H9 (cell line): Measurements from ENCODE around the gene PNMA8C. TPM values are rescaled to one million over a fixed set of nuclear protein-coding genes. Genes with fewer than 3 reads are reported as not detected.

Source experiments
- DNase-seq: peaks from one replicate; pipeline ENCODE4 v3.0.0-alpha.2; 2017
- H2AFZ ChIP-seq: one replicate; pipeline ENCODE4 v1.6.1; 2013; ENCODE audit warnings: mild to moderate bottlenecking, low read length, control low read depth, moderate library complexity
- H2AK5ac ChIP-seq: 2 replicates; pipeline ENCODE4 v1.6.1; 2013; ENCODE audit warnings: low read length, control low read depth, mixed read lengths; ENCODE audit not compliant: insufficient read length
- H2BK120ac ChIP-seq: one replicate; pipeline ENCODE4 v1.6.1; 2013; ENCODE audit warnings: low read depth, mild to moderate bottlenecking, low read length, control low read depth, inconsistent platforms; ENCODE audit not compliant: poor library complexity, severe bottlenecking
- H2BK12ac ChIP-seq: 2 replicates; pipeline ENCODE4 v1.6.1; 2013; ENCODE audit warnings: low read length, control low read depth, mixed read lengths, low read depth; ENCODE audit not compliant: insufficient read length
- H2BK15ac ChIP-seq: 2 replicates; pipeline ENCODE4 v1.6.1; 2013; ENCODE audit warnings: low read depth, low read length, control low read depth
- H2BK20ac ChIP-seq: one replicate; pipeline ENCODE4 v1.6.1; 2013; ENCODE audit warnings: low read depth, mild to moderate bottlenecking, low read length, control low read depth, inconsistent platforms; ENCODE audit not compliant: poor library complexity, severe bottlenecking
- H2BK5ac ChIP-seq: 2 replicates; pipeline ENCODE4 v1.6.1; 2013; ENCODE audit warnings: low read length, control low read depth, mixed read lengths; ENCODE audit not compliant: insufficient read length
- H3K14ac ChIP-seq: 2 replicates; pipeline ENCODE4 v1.6.1; 2013; ENCODE audit warnings: low read length, control low read depth; ENCODE audit not compliant: insufficient read depth
- H3K18ac ChIP-seq: 2 replicates; pipeline ENCODE4 v1.6.1; 2013; ENCODE audit warnings: low read depth, mild to moderate bottlenecking, mixed read lengths, low read length, control low read depth; ENCODE audit not compliant: insufficient read length
- H3K23ac ChIP-seq: 2 replicates; pipeline ENCODE4 v1.6.1; 2013; ENCODE audit warnings: low read length, control low read depth, mixed read lengths, low read depth; ENCODE audit not compliant: insufficient read length
- H3K23me2 ChIP-seq: 2 replicates; pipeline ENCODE4 v1.6.1; 2013; ENCODE audit warnings: low read depth, mild to moderate bottlenecking, mixed read lengths, low read length, control low read depth; ENCODE audit not compliant: insufficient read length, poor library complexity, severe bottlenecking
- H3K27ac ChIP-seq: 2 replicates; pipeline ENCODE4 v1.5.1; 2013; ENCODE audit warnings: low read length, control low read depth, mixed read lengths, low read depth; ENCODE audit not compliant: insufficient read length
- H3K27me3 ChIP-seq: 2 replicates; pipeline ENCODE4 v1.6.1; 2013; ENCODE audit warnings: low read length, control low read depth, inconsistent platforms; ENCODE audit not compliant: insufficient read depth
- H3K4ac ChIP-seq: 2 replicates; pipeline ENCODE4 v1.6.1; 2013; ENCODE audit warnings: low read depth, mild to moderate bottlenecking, control low read depth, inconsistent platforms, low read length, moderate library complexity
- H3K4me1 ChIP-seq: 2 replicates; pipeline ENCODE4 v1.6.1; 2013; ENCODE audit warnings: low read length, control low read depth, inconsistent platforms; ENCODE audit not compliant: insufficient read depth
- H3K4me2 ChIP-seq: 2 replicates; pipeline ENCODE4 v1.6.1; 2013; ENCODE audit warnings: low read length, control low read depth, mixed read lengths; ENCODE audit not compliant: insufficient read length, insufficient read depth
- H3K56ac ChIP-seq: 2 replicates; pipeline ENCODE4 v1.6.1; 2013; ENCODE audit warnings: low read depth, mild to moderate bottlenecking, mixed read lengths, low read length, control low read depth; ENCODE audit not compliant: insufficient read length
- H3K79me1 ChIP-seq: 2 replicates; pipeline ENCODE4 v1.6.1; 2013; ENCODE audit warnings: low read depth, mild to moderate bottlenecking, moderate library complexity, low read length, control low read depth, inconsistent platforms; ENCODE audit not compliant: insufficient read depth, poor library complexity, severe bottlenecking
- H3K79me2 ChIP-seq: 2 replicates; pipeline ENCODE4 v1.6.1; 2013; ENCODE audit warnings: low read length, control low read depth, inconsistent platforms; ENCODE audit not compliant: insufficient read depth
- H3K9ac ChIP-seq: 2 replicates; pipeline ENCODE4 v1.6.1; 2013; ENCODE audit warnings: low read length, control low read depth, mixed read lengths; ENCODE audit not compliant: insufficient read length; ENCODE audit errors: extremely low read depth
- H3K9me3 ChIP-seq: one replicate; pipeline ENCODE4 v1.6.1; 2013; ENCODE audit warnings: low read depth, low read length, inconsistent platforms; ENCODE audit not compliant: control insufficient read depth
- H3T11ph ChIP-seq: one replicate; pipeline ENCODE4 v1.6.1; 2013; ENCODE audit warnings: mild to moderate bottlenecking, low read length, control low read depth, inconsistent platforms
- H4K20me1 ChIP-seq: one replicate; pipeline ENCODE4 v1.6.1; 2013; ENCODE audit not compliant: control insufficient read depth, insufficient read length, insufficient read depth
- H4K5ac ChIP-seq: 2 replicates; pipeline ENCODE4 v1.6.1; 2013; ENCODE audit warnings: low read depth, mild to moderate bottlenecking, mixed read lengths, low read length, control low read depth; ENCODE audit not compliant: insufficient read length
- H4K8ac ChIP-seq: replicated peaks from 2 replicates; pipeline ENCODE4 v1.6.1; 2013; ENCODE audit warnings: low read length, control low read depth, mixed read lengths, low read depth; ENCODE audit not compliant: insufficient read length
- H4K91ac ChIP-seq: 2 replicates; pipeline ENCODE4 v1.6.1; 2013; ENCODE audit warnings: low read depth, mild to moderate bottlenecking, moderate library complexity, mixed read lengths, low read length, control low read depth; ENCODE audit not compliant: insufficient read length
- H3K27ac Mint-ChIP-seq, 3 experiments: 2 replicates in 2 of 3; 3 replicates in 1 of 3; pipeline ENCODE4 v1.8.0; 2020 to 2021; ENCODE audit warnings: mixed read lengths in 3 of 3, mild to moderate bottlenecking in 1 of 3, moderate library complexity in 1 of 3
- H3K27me3 Mint-ChIP-seq: 2 replicates; pipeline ENCODE4 v1.8.0; 2021; ENCODE audit warnings: low read depth, mild to moderate bottlenecking, moderate library complexity, mixed read lengths
- H3K36me3 Mint-ChIP-seq, 3 experiments: 2 replicates in 2 of 3; 3 replicates in 1 of 3; pipeline ENCODE4 v1.8.0; 2020 to 2021; ENCODE audit warnings: low read depth in 3 of 3, mixed read lengths in 3 of 3; ENCODE audit not compliant: insufficient read depth in 1 of 3
- H3K4me1 Mint-ChIP-seq, 2 experiments: 2 replicates each; pipeline ENCODE4 v1.8.0; 2020; ENCODE audit warnings: mixed read lengths in 2 of 2
- H3K4me3 Mint-ChIP-seq, 2 experiments: 2 replicates in 1 of 2; 3 replicates in 1 of 2; pipeline ENCODE4 v1.8.0; 2020 to 2021; ENCODE audit warnings: mild to moderate bottlenecking in 2 of 2, mixed read lengths in 2 of 2, moderate library complexity in 1 of 2
- H3K9me3 Mint-ChIP-seq, 2 experiments: 2 replicates in 1 of 2; 3 replicates in 1 of 2; pipeline ENCODE4 v1.8.0; 2020; ENCODE audit warnings: mild to moderate bottlenecking in 2 of 2, mixed read lengths in 2 of 2, moderate library complexity in 1 of 2
- WGBS: extraction: QIAGEN DNeasy Blood & Tissue Kit; methylation state at CpG from one replicate; pipeline ENCODE4 v1.1.7; 2013; ENCODE audit warnings: missing lambda C conversion rate, low lambda C conversion rate, mixed read lengths; ENCODE audit not compliant: insufficient read length; ENCODE audit errors: extremely low coverage; 5-methylcytosine and 5-hydroxymethylcytosine counted together
- total RNA-seq: library from RNA; stranded (reverse); gene quantifications from 2 replicates; pipeline ENCODE4 v1.2.1, GENCODE V29; 2021
- TF ChIP-seq, protein P1 (sequence below): fragments of 200-600 bp; sonication (generic); conservative IDR thresholded peaks from 3 replicates; pipeline ENCODE4 v1.8.0; 2021; ENCODE audit warnings: antibody characterized with exemption, mild to moderate bottlenecking

The PNMA8C gene
- total RNA-seq, 1 experiment from 2014 or later, result 1.8 TPM

DNA sequence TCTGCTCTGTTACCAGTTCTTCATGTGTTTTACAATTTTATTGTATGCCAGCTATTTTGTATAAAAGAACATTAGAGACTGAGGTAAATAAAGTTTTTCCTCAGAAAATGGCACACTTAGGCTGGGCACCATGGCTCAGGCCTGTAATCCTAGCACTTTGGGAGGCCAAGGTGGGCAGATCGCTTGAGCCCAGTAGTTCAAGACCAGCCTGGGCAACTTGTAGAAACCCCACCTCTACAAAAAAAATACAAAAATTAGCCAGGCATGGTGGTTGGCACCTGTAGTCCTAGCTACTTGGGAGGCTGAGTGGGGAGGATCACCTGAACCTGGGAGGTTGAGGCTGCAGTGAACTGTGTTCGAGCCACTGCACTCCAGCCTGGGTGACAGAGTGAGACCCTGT, 47.4 kb downstream of the PNMA8C start:
- H3K14ac ChIP-seq, result no peak overlapping the region
- H3K9me3 Mint-ChIP-seq, result no peaks in the 10 kb centered on the region

More for the DNA sequence above, 47.4 kb downstream of the PNMA8C start:
- Histone ChIP-seq H3K4me2 (no peak overlapping the region), H4K5ac (no peak overlapping the region), H4K8ac (no peak overlapping the region), H4K20me1 (no peaks in the 10 kb centered on the region), H4K91ac (no peak overlapping the region), H2AK5ac (no peak overlapping the region), H2BK12ac (no peak overlapping the region), H3K27ac (no peak overlapping the region), H3K79me1 (no peaks in the 10 kb centered on the region), H2BK5ac (no peak overlapping the region), H3K9me3 (no peaks in the 10 kb centered on the region), H2BK15ac (no peak overlapping the region), H3K23me2 (no peaks in the 10 kb centered on the region), H3K4me1 (no peaks in the 10 kb centered on the region), H3K18ac (no peak overlapping the region), H3K23ac (no peak overlapping the region), H3K4ac (no peak overlapping the region), H2AFZ (no peak overlapping the region), H3K9ac (no peak overlapping the region), H2BK20ac (no peak overlapping the region), H2BK120ac (no peak overlapping the region), H3K56ac (no peak overlapping the region), H3T11ph (no peak overlapping the region), H3K79me2 (no peaks in the 10 kb centered on the region; the same call in 1 of the 2 replicates), H3K27me3 (no peaks in the 10 kb centered on the region)
- no peak for DNase-seq
- no CpG with 5 or more reads among the region's 2 CpGs for WGBS
- no peaks in the 10 kb centered on the region; a peak in 1 of 4 replicates for H3K4me1 Mint-ChIP-seq
- H3K36me3 Mint-ChIP-seq, result peaks cover 51 to 93% (median 86%) of the 10 kb centered on the region in 3 experiments
- no peak overlapping the region for H3K27ac Mint-ChIP-seq
- no peaks in the 10 kb centered on the region for H3K27me3 Mint-ChIP-seq
- no peak overlapping the region for H3K4me3 Mint-ChIP-seq
- TF ChIP-seq, protein P1, sequence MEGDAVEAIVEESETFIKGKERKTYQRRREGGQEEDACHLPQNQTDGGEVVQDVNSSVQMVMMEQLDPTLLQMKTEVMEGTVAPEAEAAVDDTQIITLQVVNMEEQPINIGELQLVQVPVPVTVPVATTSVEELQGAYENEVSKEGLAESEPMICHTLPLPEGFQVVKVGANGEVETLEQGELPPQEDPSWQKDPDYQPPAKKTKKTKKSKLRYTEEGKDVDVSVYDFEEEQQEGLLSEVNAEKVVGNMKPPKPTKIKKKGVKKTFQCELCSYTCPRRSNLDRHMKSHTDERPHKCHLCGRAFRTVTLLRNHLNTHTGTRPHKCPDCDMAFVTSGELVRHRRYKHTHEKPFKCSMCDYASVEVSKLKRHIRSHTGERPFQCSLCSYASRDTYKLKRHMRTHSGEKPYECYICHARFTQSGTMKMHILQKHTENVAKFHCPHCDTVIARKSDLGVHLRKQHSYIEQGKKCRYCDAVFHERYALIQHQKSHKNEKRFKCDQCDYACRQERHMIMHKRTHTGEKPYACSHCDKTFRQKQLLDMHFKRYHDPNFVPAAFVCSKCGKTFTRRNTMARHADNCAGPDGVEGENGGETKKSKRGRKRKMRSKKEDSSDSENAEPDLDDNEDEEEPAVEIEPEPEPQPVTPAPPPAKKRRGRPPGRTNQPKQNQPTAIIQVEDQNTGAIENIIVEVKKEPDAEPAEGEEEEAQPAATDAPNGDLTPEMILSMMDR, result no peak
